HG02885 (cell line): ENCODE measurements around the gene EIF4E3.

Experiments
- ATAC-seq: cut with Tn5 transposase; IDR thresholded peaks from one replicate; pipeline ENCODE4 v1.9.1; 2021; ENCODE audit warnings: mild to moderate bottlenecking; ENCODE audit not compliant: unreplicated experiment, poor library complexity

The EIF4E3 gene

DNA sequence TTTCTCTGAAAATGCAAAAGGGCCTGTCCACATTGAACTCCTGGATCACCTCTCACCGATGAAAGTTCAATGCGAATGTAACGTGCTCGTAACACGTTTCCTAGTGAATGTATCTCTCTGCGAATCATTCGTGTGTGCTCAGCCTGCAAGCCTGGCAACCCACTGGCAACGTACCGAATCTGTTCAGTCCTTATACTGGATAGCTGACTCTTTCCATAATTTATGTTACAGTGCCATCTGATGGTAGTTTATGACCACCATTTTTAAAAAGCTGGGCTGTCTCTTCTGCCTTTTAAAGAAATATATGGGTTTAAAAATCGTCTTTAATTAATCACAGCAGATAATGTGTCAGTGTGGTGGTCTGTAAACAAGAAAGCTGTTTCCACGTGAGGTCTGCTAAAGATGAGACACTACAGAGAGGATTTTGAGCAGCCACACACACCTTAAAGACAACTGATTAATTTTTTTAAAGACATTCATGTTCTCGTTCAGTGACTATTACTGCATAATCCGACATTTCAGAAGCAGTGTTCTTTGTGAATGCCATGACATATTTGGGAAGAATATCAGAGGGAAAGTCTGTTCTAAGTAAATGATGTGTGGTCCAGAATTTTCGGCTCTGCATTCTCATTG is 72.3 kb downstream of the EIF4E3 start:
- ATAC-seq: no peak

- no peak for ATAC-seq
Measured at GRCh38 chr3:71651625-71652024, 73.6 kb downstream of the EIF4E3 start.

DNA sequence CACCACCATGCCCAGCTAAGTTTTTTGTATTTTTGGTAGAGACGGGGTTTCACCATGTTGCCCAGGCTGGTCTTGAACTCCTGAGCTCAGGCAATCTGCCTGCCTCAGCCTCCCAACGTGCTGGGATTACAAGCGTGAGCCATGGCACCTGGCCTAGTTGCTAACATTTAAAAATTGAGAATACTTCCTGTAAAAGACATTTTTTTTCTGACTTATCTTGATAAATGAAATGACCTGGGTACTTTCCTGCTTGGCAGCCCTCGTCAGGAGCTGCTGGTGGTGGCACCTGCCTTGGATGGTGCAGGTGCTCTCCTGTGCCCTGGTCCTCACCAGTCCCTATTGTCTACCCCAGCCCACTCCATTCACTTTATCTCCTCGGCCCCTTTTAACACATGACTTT is 74.8 kb downstream of the EIF4E3 start:
- no peak for ATAC-seq

DNA sequence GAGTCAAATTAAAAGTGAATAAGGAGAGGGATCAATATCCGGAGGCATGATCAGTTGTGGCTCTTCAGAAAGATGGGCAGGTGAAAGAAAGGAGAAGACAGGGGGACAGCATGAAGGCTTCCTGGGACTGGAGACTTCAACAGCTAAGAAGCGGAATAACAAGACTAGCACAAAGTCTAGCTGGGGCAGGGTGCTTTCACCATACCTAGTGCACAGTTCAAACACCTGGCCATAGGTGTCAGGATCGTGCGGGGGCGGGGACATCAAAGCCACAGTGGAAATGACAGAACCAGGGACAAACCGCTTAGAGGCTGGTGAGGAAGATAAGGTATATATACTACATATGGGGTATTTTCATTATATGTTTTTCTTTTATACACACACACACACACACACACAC is 75.4 kb downstream of the EIF4E3 start:
- ATAC-seq: no peak

GRCh38 chr3:71647751-71648150 is 77.5 kb downstream of the EIF4E3 start:
- ATAC-seq: no peak

- ATAC-seq: no peak
Measured at GRCh38 chr3:71646971-71647370, 78.2 kb downstream of the EIF4E3 start.

DNA sequence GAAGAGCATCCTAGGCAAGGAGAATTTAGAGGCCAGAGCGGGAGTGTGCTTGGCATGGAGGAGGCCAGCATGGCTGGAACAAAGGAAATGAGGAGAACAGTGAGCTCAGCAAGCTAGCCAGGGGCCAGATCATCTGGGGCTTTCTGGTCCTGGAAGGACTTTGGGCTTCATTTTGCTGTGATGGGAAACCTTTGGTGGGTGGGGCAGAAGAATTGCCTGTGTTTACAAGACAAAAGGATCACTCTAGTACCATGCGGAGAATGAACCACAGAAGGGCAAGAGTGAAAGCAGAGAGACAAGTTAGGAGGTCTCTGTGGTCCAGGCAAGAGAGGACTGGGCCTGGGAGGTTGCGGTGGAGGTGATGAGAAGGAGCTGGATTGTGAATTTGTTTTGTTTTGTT is 80.1 kb downstream of the EIF4E3 start:
- ATAC-seq: no peak

GRCh38 chr3:71641674-71642073 is 83.5 kb downstream of the EIF4E3 start:
- peak; percentile 73 for ATAC-seq

DNA sequence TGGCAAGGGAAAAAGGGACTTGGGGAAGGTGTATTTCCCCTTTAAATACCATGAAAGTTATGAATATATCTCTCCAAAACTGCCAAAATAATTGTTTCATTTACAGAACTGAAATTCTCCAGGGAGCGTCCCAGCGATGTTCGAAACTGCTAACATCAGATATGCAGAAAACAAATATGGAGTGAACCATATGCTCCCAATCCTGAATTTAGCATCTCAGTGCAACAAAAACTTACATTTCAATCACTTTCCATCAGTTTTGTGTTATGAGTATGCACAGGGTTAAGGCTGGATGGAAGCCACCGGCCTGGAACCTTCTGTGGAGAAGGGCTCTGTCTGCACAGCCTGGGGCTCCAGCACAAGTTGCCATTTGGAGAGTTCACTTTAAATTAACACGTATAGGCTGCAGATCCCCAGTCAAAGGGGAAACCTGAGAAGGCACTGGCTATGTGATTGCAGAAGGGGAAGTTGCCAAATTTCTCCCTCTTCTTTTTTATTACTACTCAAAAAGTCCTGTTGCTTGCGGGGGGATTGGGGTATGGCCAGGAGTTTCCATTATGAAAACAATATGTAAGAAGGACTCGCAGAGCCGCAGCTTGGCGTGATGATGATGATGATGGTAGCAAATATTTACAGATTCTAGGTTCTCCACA is 84.7 kb downstream of the EIF4E3 start:
- no peak for ATAC-seq

- no peak for ATAC-seq
Measured at GRCh38 chr3:71636482-71636881, 88.7 kb downstream of the EIF4E3 start.

GRCh38 chr3:71636001-71636400 is 89.2 kb downstream of the EIF4E3 start:
- ATAC-seq: no peak

DNA sequence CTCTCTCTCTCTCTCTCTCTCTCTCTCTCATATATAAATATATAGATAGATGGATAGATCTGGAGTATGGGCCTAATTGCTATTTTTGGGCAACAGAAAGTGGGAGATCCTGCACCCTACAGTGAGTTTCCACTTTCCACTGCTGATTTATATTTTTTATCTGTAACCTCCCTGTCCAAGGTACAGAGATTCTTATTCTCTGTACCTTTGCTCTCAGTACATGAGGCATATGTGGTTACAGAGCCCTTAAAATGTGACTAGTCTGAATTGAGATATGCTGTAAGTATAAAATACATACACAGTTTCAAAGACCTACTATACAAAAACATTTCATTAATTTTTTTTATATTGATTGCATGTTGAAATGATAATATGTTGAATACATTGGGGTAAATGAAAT is 90.5 kb downstream of the EIF4E3 start:
- no peak for ATAC-seq

DNA sequence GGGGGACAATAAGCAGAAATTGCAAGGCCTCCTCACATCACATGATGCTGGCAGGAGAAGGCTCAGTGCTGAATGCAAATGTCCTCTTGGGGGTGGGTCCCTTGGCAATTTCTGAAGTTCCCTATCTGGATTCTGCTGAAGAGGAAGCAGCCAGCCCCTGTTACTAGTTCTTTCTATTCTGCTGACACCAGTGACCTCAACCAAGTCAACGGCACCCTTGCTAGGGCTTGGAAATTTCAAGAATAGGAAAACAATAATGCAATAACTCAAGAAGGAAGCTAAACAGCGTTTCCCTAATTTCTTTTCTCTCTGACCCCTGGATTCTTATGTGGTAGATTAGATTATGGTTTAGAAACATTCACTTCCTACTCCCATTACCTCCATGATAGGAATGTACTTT is 95.5 kb downstream of the EIF4E3 start:
- no peak for ATAC-seq

DNA sequence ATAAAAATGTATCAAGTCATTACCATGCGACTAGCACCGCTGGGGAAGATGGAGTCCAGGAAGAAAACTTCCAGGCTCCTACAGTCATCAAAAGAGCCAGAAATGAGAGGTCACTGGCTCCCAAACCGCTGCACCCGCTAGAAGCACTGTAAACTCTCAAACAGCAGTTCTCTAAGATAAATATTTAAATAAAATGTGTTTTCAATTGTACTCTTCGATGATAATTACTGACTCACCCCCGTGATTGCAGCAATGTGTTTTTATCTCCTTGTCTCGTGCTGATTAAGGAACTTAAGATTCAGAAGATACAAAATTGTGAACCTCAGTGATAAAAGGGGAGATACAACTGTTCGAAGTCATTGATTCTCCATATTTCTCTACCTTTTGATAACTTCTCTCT is 95.9 kb downstream of the EIF4E3 start:
- ATAC-seq: no peak

GRCh38 chr3:71628522-71628921 is 96.7 kb downstream of the EIF4E3 start:
- ATAC-seq: no peak

GRCh38 chr3:71625676-71626075 is 99.5 kb downstream of the EIF4E3 start:
- no peak for ATAC-seq
